ENCODE data around the gene MINPP1.

DNA sequence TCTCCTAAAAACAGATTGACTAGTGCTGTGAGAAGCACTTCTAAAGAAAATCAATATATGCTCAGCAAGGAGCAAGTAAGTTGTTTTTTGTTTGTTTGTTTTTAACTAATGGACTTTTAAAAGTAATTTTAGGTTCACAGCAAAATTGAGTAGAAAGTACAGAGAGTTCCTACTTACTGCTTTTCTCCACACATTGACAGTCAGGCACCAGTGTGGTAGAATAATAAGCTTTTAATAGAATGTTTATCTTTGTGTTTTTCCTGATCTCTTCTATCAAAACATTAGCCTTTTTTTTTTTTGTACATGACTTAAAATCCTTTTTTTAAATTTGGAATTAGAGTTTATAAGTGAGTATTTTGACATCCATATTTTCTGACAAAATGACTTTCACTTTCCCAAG is 28.0 kb downstream of the MINPP1 start:
- TF ChIP-seq, protein P1, sequence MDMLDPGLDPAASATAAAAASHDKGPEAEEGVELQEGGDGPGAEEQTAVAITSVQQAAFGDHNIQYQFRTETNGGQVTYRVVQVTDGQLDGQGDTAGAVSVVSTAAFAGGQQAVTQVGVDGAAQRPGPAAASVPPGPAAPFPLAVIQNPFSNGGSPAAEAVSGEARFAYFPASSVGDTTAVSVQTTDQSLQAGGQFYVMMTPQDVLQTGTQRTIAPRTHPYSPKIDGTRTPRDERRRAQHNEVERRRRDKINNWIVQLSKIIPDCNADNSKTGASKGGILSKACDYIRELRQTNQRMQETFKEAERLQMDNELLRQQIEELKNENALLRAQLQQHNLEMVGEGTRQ (IDR thresholded peaks at IDR 0.05; ENCODE audit: borderline replicate concordance, low read depth, low read length), result no peak
- TF ChIP-seq, protein P2, sequence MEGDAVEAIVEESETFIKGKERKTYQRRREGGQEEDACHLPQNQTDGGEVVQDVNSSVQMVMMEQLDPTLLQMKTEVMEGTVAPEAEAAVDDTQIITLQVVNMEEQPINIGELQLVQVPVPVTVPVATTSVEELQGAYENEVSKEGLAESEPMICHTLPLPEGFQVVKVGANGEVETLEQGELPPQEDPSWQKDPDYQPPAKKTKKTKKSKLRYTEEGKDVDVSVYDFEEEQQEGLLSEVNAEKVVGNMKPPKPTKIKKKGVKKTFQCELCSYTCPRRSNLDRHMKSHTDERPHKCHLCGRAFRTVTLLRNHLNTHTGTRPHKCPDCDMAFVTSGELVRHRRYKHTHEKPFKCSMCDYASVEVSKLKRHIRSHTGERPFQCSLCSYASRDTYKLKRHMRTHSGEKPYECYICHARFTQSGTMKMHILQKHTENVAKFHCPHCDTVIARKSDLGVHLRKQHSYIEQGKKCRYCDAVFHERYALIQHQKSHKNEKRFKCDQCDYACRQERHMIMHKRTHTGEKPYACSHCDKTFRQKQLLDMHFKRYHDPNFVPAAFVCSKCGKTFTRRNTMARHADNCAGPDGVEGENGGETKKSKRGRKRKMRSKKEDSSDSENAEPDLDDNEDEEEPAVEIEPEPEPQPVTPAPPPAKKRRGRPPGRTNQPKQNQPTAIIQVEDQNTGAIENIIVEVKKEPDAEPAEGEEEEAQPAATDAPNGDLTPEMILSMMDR (IDR thresholded peaks at IDR 0.05), result no peak
- TF ChIP-seq EP300 (IDR thresholded peaks at IDR 0.05; ENCODE audit: borderline replicate concordance in 1 of 2, low read depth in 1 of 2, low read length in 1 of 2) (no peak), POLR2AphosphoS5 (IDR thresholded peaks at IDR 0.05; ENCODE audit: low read depth, low read length) (no peak), SIN3A (IDR thresholded peaks at IDR 0.05; ENCODE audit: borderline replicate concordance, low read depth, low read length) (no peak), TEAD4 (IDR thresholded peaks at IDR 0.05; ENCODE audit: borderline replicate concordance, insufficient read depth) (no peak), TCF12 (IDR thresholded peaks at IDR 0.05) (no peak), SMC3 (IDR thresholded peaks at IDR 0.05; ENCODE audit: low read depth, low read length) (no peak), NRF1 (IDR thresholded peaks at IDR 0.05; ENCODE audit: low read depth, low read length) (no peak)
- TF ChIP-seq, protein P3, sequence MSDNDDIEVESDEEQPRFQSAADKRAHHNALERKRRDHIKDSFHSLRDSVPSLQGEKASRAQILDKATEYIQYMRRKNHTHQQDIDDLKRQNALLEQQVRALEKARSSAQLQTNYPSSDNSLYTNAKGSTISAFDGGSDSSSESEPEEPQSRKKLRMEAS (IDR thresholded peaks at IDR 0.05; ENCODE audit: low read depth), result no peak

Measured in SK-N-SH (cell line).